Kidney epithelial cell (primary cell): ENCODE results near the gene XRCC4. TPM values are rescaled to one million over a fixed set of nuclear protein-coding genes. Genes with fewer than 3 reads are reported as not detected.

ENCODE experiments used
- DNase-seq: peaks from one replicate; pipeline ENCODE4 v3.0.0-alpha.2; 2010; ENCODE audit warnings: low read depth
- H3K27me3 ChIP-seq: 2 replicates; pipeline ENCODE4 v1.6.0; 2011; ENCODE audit warnings: low read length; ENCODE audit not compliant: control insufficient read depth, insufficient read depth
- H3K36me3 ChIP-seq: 2 replicates; pipeline ENCODE4 v1.5.1; 2011; ENCODE audit warnings: low read length; ENCODE audit not compliant: control insufficient read depth, insufficient read depth
- H3K4me3 ChIP-seq: 2 replicates; pipeline ENCODE4 v1.5.1; 2011; ENCODE audit warnings: low read depth, mild to moderate bottlenecking, control low read depth, low read length
- total RNA-seq: library from RNA; depleted of rRNA; stranded (reverse); fragments of >200 nt; gene quantifications from 2 replicates; pipeline ENCODE4 v1.2.3, GENCODE V29; 2015
- TF ChIP-seq, protein P1 (sequence below): IDR thresholded peaks from 2 replicates; pipeline ENCODE4 v1.5.1; 2011; ENCODE audit warnings: mild to moderate bottlenecking, moderate library complexity, low read length, control low read depth, inconsistent platforms; ENCODE audit not compliant: insufficient read depth, poor library complexity, severe bottlenecking

The XRCC4 gene
- total RNA-seq, 1 donor from 2014 or later = 7.6 TPM

DNA sequence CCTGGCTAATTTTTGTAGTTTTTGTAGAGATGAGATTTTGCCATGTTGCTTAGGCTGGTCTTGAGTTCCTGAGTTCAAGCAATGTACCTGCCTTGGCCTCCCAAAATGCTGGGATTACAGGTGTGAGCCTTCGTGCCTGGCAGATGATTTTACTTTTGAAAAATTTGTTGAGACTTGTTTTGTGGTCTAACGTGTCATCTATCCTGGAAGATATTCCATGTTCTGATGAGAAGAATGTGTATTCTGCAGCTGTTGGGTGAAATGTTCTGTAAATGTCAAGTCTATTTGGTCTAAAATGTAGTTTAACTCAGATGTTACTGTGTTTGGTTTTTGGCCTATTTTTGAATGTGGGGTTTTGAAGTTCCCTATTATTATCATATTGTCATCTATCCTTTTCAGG is 145.6 kb downstream of the XRCC4 start:
- no peak overlapping the region for H3K4me3 ChIP-seq
- TF ChIP-seq, protein P1, sequence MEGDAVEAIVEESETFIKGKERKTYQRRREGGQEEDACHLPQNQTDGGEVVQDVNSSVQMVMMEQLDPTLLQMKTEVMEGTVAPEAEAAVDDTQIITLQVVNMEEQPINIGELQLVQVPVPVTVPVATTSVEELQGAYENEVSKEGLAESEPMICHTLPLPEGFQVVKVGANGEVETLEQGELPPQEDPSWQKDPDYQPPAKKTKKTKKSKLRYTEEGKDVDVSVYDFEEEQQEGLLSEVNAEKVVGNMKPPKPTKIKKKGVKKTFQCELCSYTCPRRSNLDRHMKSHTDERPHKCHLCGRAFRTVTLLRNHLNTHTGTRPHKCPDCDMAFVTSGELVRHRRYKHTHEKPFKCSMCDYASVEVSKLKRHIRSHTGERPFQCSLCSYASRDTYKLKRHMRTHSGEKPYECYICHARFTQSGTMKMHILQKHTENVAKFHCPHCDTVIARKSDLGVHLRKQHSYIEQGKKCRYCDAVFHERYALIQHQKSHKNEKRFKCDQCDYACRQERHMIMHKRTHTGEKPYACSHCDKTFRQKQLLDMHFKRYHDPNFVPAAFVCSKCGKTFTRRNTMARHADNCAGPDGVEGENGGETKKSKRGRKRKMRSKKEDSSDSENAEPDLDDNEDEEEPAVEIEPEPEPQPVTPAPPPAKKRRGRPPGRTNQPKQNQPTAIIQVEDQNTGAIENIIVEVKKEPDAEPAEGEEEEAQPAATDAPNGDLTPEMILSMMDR = no peak
- no peaks in the 10 kb centered on the region for H3K27me3 ChIP-seq
- DNase-seq = no peak
- no peaks in the 10 kb centered on the region for H3K36me3 ChIP-seq

DNA sequence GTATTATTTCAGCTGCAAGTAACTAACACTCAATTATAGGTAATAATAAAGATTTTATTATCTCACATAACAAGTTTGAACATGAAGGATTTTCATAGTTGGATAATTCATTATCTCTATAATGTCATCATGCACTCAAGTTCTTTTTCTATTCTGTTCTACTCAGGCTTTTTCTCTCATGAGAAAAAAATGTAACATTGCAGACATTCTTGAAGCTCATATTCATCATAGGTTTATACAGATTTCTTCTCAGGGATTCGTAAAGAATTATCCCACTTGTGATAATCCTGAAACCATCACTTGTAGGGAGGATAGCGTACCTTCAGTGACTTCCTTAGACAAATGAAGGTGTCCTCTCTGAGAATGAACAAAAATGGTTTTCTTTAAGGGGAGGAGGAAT is 150.3 kb downstream of the XRCC4 start:
- TF ChIP-seq, protein P1 = no peak
- H3K36me3 ChIP-seq = no peaks in the 10 kb centered on the region
- no peak overlapping the region for H3K4me3 ChIP-seq
- H3K27me3 ChIP-seq = no peaks in the 10 kb centered on the region
- no peak for DNase-seq

DNA sequence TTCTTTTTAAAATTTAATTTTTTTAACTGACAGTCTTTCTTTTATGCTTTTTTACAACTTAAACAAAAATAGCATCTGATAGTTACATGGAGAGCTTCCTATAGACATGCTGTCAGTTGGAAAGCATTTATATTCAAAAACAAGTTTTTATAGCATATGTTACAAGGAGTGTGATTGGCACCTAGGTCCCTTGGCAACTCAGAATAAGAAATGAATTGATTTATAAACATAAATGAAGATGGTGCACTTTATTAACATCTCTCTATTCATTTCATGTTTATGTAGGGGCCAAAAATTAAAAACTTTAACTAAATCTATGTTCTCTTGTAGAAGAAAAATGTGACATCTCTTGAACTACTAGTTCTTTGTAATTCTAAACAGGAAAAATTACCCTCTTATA is 153.2 kb downstream of the XRCC4 start:
- TF ChIP-seq, protein P1 = no peak
- DNase-seq = no peak
- H3K27me3 ChIP-seq = no peaks in the 10 kb centered on the region
- no peak overlapping the region for H3K4me3 ChIP-seq
- no peaks in the 10 kb centered on the region for H3K36me3 ChIP-seq

DNA sequence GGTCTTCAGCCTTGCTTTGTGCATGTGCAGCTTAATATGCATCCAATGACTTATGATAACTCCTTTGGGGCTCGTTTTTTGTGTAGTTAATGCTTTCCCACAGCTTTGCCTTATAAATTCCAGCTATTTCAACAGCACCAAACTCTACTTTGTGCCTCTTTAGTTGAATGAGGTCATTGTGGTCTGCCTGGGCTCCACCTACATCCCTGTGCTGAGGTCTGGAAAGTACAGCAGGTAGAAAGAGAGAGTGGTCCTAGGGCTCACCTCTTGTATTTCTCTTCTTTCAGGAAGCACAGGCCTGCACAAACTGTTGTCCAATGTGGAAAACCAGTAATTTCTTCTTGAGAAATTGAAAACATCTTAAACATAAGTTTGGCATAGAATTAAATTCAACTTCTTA is 167.2 kb downstream of the XRCC4 start:
- no peaks in the 10 kb centered on the region for H3K36me3 ChIP-seq
- no peak overlapping the region for H3K4me3 ChIP-seq
- no peaks in the 10 kb centered on the region for H3K27me3 ChIP-seq
- DNase-seq = no peak
- TF ChIP-seq, protein P1 = no peak

DNA sequence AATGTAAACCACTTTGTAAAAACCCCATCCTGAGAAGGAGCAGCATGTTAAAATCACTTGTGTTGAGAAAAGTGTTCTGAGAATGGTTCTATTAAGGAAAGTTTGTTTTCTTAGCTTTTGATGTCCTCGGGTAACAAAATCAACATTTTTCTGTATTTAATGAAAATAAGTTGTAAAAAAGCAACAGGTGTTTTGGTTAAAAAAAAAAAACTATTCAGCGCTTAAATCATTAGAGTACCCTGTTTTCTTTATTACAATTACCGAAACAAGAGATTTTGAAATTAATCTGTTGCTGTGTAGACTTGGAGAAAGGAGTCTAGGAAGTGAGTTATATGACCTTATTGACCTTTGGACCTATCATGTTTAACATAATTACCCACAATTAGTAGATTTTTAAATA is 167.7 kb downstream of the XRCC4 start:
- H3K4me3 ChIP-seq = no peak overlapping the region
- TF ChIP-seq, protein P1 = no peak
- no peaks in the 10 kb centered on the region for H3K36me3 ChIP-seq
- H3K27me3 ChIP-seq = no peaks in the 10 kb centered on the region
- DNase-seq = no peak

DNA sequence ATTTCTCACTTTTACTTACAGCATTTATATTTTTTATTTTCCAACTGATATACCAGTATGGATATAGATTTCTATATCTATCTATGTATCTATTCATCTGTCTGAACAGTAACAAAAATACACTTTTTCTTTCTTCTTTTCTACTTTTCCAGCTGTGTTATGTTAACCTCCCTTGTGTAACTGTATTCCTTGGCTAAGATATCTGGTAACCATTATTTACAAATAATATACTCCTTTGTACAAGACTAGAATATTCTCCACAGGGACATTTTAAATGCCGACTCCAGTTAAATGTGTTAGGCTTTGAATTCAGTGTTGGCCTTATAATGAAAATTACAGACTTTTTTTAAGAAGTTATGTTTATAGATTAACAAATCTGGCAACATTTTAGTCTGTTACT is 168.7 kb downstream of the XRCC4 start:
- Histone ChIP-seq H3K36me3 (no peaks in the 10 kb centered on the region), H3K27me3 (no peaks in the 10 kb centered on the region), H3K4me3 (no peak overlapping the region)
- DNase-seq = no peak
- TF ChIP-seq, protein P1 = no peak
